Nephron (organoid): ENCODE data around the gene GRIK2.

Source experiments
- H3K27ac Mint-ChIP-seq, 3 experiments: 2 replicates each; pipeline ENCODE4 v1.8.0; 2020; ENCODE audit warnings: mixed read lengths in 3 of 3, mild to moderate bottlenecking in 2 of 3, moderate library complexity in 1 of 3
- H3K27me3 Mint-ChIP-seq: 2 replicates; pipeline ENCODE4 v1.8.0; 2021; ENCODE audit warnings: low read depth, mild to moderate bottlenecking, moderate library complexity, mixed read lengths
- H3K36me3 Mint-ChIP-seq: 2 replicates; pipeline ENCODE4 v1.8.0; 2020; ENCODE audit warnings: low read depth, mixed read lengths
- H3K4me1 Mint-ChIP-seq: 2 replicates; pipeline ENCODE4 v1.8.0; 2020; ENCODE audit warnings: mixed read lengths
- H3K4me3 Mint-ChIP-seq, 3 experiments: 2 replicates each; pipeline ENCODE4 v1.8.0; 2020; ENCODE audit warnings: mild to moderate bottlenecking in 3 of 3, mixed read lengths in 3 of 3, moderate library complexity in 2 of 3
- H3K9me3 Mint-ChIP-seq: 2 replicates; pipeline ENCODE4 v1.8.0; 2020; ENCODE audit warnings: mixed read lengths
- TF ChIP-seq, protein P1 (sequence below), 3 experiments: fragments of 200-600 bp; sonication (generic); IDR thresholded peaks; one replicate each; pipeline ENCODE4 v1.5.0; 2021; ENCODE audit warnings: antibody characterized with exemption in 3 of 3; ENCODE audit not compliant: unreplicated experiment in 3 of 3

Gene GRIK2

GRCh38 chr6:101572627-101573026 is 179.1 kb downstream of the GRIK2 start:
- H3K4me3 Mint-ChIP-seq: no peak overlapping the region
- TF ChIP-seq, protein P1, sequence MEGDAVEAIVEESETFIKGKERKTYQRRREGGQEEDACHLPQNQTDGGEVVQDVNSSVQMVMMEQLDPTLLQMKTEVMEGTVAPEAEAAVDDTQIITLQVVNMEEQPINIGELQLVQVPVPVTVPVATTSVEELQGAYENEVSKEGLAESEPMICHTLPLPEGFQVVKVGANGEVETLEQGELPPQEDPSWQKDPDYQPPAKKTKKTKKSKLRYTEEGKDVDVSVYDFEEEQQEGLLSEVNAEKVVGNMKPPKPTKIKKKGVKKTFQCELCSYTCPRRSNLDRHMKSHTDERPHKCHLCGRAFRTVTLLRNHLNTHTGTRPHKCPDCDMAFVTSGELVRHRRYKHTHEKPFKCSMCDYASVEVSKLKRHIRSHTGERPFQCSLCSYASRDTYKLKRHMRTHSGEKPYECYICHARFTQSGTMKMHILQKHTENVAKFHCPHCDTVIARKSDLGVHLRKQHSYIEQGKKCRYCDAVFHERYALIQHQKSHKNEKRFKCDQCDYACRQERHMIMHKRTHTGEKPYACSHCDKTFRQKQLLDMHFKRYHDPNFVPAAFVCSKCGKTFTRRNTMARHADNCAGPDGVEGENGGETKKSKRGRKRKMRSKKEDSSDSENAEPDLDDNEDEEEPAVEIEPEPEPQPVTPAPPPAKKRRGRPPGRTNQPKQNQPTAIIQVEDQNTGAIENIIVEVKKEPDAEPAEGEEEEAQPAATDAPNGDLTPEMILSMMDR (IDR thresholded peaks at IDR 0.05; ENCODE audit: unreplicated experiment in 3 of 3): no peak
- H3K4me1 Mint-ChIP-seq: no peaks in the 10 kb centered on the region
- no peaks in the 10 kb centered on the region for H3K9me3 Mint-ChIP-seq
- no peaks in the 10 kb centered on the region for H3K27me3 Mint-ChIP-seq
- no peaks in the 10 kb centered on the region for H3K36me3 Mint-ChIP-seq
- no peak overlapping the region for H3K27ac Mint-ChIP-seq

GRCh38 chr6:101577091-101577490 is 183.6 kb downstream of the GRIK2 start:
- Mint-ChIP-seq H3K4me3 (no peak overlapping the region), H3K27ac (no peak overlapping the region), H3K27me3 (peaks cover under 1% of the 10 kb centered on the region), H3K36me3 (peaks cover under 1% of the 10 kb centered on the region), H3K9me3 (no peaks in the 10 kb centered on the region), H3K4me1 (no peaks in the 10 kb centered on the region)
- TF ChIP-seq, protein P1 (IDR thresholded peaks at IDR 0.05; ENCODE audit: unreplicated experiment in 3 of 3): no peak

DNA sequence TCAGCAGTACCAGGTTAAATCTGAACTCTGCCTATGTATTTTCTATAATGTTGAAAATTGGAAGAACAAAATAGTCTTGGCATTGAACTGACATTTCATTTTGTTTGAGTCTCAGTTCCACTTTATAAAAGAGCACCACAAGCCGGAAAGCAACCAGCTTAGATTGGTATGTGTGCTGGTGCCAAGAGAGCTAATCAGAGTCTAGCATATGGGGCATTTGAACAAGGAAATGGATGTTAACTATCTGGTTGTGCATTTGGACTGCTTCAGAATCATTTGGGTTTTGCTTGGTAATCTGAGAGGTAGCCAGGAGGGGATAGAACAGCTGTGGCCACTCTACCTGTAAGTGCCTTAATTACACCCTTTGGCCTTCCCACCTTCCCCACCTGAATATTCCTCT is 184.8 kb downstream of the GRIK2 start:
- Mint-ChIP-seq H3K9me3 (no peaks in the 10 kb centered on the region), H3K4me1 (no peaks in the 10 kb centered on the region), H3K4me3 (no peak overlapping the region), H3K36me3 (peaks cover 3% of the 10 kb centered on the region), H3K27me3 (peaks cover 3% of the 10 kb centered on the region), H3K27ac (no peak overlapping the region)
- TF ChIP-seq, protein P1 (IDR thresholded peaks at IDR 0.05; ENCODE audit: unreplicated experiment in 3 of 3): no peak

DNA sequence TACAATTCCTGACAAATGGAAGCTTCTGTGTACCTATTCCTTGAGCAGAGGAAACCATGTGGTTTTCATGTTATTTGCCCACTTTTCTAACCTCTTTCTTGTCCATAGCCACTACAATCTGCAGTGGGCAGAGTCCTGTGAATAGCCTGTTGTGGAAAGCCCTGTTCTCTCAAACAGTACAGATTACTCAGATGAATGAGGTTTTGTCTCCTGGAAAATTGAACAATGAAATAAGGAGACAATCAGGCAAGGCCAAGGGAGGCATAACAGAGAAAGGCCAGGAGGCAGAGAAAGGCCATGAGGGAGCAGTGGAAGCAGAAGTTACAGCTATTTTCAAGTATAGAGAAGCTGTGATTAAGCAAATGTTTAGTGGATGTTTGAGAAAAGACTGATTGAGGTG is 189.3 kb downstream of the GRIK2 start:
- Mint-ChIP-seq H3K27me3 (peaks cover 3% of the 10 kb centered on the region), H3K9me3 (no peaks in the 10 kb centered on the region), H3K27ac (no peak overlapping the region), H3K36me3 (peaks cover 3% of the 10 kb centered on the region), H3K4me1 (no peaks in the 10 kb centered on the region), H3K4me3 (no peak overlapping the region)
- TF ChIP-seq, protein P1 (IDR thresholded peaks at IDR 0.05; ENCODE audit: unreplicated experiment in 3 of 3): no peak

DNA sequence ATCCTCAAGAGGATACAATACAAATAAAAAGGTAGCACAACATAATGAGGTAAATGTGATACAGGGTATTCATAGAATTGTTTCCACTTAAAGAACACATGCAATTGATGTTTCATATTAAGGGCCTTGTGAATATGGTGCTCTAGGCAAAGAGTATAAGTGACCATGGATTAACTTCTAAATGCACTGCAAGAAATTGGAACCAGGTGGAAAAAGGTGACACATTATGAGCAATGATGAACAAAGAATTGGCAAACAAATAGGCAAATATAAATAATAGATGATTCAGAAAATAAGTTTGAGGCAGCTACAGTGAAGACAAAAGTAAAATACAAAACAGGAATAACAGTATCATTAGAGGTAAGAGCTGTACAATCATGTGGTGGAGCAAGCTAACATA is 192.0 kb downstream of the GRIK2 start:
- H3K9me3 Mint-ChIP-seq: no peaks in the 10 kb centered on the region
- TF ChIP-seq, protein P1 (IDR thresholded peaks at IDR 0.05; ENCODE audit: unreplicated experiment in 3 of 3): no peak
- H3K27ac Mint-ChIP-seq: no peak overlapping the region
- H3K4me3 Mint-ChIP-seq: no peak overlapping the region
- peaks cover 3% of the 10 kb centered on the region for H3K27me3 Mint-ChIP-seq
- no peaks in the 10 kb centered on the region for H3K4me1 Mint-ChIP-seq
- H3K36me3 Mint-ChIP-seq: peaks cover 3% of the 10 kb centered on the region

DNA sequence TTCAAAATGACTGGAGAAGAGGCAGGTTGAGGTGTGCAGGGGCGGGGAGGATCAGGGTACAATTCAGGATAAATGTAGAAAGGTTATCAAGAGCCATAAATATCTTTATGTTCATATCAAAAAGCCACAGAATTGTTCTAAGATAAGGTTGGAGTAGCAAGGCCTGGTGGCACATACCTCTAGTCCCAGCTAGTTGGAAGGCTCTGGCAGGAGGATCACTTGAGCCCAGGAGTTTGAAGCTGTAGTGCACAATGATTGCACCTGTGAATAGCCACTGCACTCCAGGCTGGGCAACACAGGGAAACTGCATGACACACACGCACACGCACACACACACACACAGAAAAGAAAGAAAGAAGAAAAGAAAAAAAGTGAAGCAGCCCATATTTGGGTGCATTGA is 194.8 kb downstream of the GRIK2 start:
- Mint-ChIP-seq H3K27ac (no peak overlapping the region), H3K27me3 (no peaks in the 10 kb centered on the region), H3K4me3 (no peak overlapping the region), H3K36me3 (no peaks in the 10 kb centered on the region), H3K9me3 (no peaks in the 10 kb centered on the region), H3K4me1 (peaks cover 9% of the 10 kb centered on the region)
- TF ChIP-seq, protein P1 (IDR thresholded peaks at IDR 0.05; ENCODE audit: unreplicated experiment in 3 of 3): no peak
